Jurkat, Clone E6-1 (cell line): ENCODE data around the gene MMS19. TPM values are rescaled to one million over a fixed set of nuclear protein-coding genes. Genes with fewer than 3 reads are reported as not detected.

Experiments used
- DNase-seq: peaks from one replicate; pipeline ENCODE4 v3.0.0-alpha.2; 2011; ENCODE audit warnings: low read depth, low spot score
- H3K4me3 ChIP-seq: 2 replicates; pipeline ENCODE4 v1.5.1; 2011; ENCODE audit warnings: mild to moderate bottlenecking, low read length, control low read depth, moderate library complexity
- polyA plus RNA-seq: library from polyadenylated mRNA; unstranded; fragments of >200 nt; gene quantifications from one replicate; pipeline ENCODE4 v1.2.1, GENCODE V29; 2012; ENCODE audit warnings: missing spikeins; ENCODE audit not compliant: insufficient read length, insufficient read depth

Gene MMS19
- polyA plus RNA-seq: 82.2 TPM

DNA sequence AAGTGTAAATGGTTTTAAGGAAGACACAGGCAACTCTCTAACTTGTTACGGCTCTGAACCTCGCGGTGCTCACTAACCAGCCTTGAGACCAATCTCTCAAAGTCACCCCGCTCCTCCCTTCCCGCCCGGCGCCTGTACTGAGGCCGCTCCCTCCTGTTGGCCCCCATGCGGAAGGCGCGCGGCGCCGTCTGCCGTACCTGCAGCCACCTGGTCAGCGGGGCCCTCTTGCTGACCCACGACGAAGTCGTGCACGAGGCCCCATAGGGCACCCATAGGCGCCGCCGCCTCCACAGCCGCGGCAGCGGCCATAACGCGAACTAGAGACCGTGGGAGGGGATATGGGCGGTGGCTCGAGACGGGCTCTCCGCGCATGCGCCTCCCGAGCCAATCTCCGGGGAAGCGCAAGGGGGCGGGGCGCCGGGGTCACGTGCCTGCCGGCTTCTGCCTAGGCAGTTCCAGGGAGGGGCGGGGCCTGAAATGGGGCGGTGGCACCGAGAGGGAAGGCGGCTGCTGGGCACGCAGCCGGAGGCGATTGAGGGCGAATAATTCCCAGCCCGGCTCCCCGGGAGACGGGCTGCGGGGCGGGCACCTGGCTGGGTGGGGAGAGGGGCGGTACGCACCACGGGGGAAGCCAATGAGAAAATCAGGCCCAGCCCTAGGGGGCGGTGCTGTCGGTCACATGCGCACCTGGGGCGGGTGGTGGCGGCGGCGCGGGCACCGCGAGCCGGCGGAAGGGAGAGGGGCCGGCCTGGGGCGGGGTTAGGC lies at the start of gene MMS19:
MMS19 (minus strand) TSS at position 347 of the 765 bp plus-strand sequence; CDS start at position 309, 38 bp downstream.
- peak within 1 kb of the TSS; percentile 100 for H3K4me3 ChIP-seq
- peak; percentile 90 for DNase-seq

DNA sequence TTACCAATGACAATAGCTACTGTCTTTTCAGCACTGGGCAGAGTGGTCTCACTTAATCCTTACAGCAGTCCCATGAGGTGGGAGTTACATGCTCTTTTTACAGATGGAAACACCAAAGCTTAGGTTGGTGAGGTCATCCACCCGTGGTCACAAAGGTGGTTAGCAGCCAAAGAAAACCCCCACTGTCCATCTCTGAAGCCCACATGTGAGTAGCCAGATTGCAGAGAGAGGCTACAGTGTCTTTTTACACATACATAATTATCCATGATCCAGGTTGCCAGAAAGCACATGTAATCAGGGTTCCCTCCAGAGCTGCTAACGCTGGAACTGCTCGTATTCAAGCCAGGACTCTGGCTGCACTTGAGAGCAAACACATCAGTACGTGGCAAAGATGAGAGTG lies 49.7 kb upstream of the MMS19 start:
- H3K4me3 ChIP-seq: no peak overlapping the region
- DNase-seq: no peak

DNA sequence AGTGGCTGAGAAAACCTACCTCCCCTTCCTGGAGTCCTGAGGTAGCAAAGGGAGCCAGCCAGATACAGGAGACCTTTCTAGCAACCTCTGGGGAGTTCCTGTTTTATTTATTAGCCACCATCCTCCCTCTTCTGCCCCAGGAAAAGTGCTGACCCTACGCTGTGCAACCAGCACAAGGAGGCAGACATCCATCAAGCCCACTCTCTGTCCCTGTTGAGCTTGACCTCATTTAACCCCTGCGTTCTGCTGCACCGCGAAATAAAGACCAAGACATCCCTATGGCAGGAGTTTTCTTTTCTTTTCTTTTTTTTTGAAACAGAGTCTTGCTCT lies 49.0 kb upstream of the MMS19 start:
- no peak for DNase-seq
- H3K4me3 ChIP-seq: no peak overlapping the region

- no peak for DNase-seq
- no peak overlapping the region for H3K4me3 ChIP-seq
Measured at GRCh38 chr10:97546456-97547270, 48.4 kb upstream of the MMS19 start.

DNA sequence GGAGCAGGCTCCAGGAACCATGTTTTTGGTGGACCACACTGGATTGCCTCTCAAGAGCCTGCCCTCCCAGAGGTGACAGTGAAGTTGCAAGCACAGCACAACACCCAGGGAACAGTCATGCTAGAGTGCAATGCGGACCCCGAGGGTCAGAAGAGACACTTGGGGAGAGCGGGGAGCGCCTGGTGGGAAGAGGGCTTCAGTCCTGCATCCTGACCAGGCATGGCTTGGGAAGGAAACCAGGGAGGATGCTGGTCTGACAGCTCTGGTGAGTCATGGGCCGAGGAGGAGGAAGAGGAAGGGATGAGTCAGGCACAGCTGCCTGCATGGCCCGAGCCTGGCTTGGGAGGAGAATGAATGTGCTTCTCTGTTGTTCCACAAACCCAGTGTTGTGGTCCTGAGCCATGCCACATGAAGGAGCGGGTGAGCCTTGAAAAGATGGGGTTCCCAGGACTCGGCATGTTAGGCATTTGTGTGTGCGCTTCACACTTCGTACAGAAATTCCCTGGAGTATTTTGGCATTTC lies 44.9 kb upstream of the MMS19 start:
- no peak for DNase-seq
- H3K4me3 ChIP-seq: no peak overlapping the region

DNA sequence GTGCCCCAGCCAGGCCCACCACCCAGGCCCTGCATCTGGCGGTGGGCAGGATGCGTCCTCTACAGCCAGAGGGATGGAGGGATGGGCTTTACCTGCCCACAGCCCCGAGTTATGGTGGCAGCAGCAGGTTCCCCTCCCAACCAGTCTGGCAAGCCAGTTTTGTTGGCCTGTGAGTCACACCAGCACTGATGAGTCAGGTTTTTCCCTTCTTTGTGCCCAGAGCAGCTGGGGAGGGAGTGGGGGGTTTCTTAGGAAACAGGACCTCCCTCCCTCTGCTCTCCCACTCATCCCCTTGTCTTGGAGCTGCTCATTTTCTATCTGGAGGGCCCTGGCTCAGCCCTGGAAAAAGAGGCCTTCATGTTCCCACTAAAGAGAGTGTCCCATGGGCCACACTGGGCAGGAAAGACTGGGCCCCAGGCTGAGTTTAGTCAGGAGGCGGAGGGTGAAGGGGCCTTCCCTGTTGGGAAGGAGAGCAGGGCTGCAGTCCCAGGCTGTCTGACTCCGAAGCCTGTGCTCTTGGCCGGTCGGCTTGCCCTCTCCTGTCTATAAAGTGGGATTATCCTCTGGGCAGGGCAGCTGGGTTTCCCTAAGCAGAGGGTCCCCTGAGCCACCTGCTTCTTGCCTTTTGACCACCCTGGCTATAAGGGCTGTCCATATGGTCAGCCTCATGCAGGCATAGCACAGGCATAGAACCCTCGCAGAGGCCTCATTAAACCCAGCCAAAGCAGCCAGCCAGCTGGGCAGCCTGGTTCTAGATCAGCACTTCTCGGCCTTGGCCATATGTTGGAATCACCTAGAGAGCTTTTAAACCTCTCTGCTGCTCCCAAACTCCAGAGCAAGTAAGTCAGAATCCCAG lies 44.2 kb upstream of the MMS19 start:
- no peak for DNase-seq
- H3K4me3 ChIP-seq: no peak overlapping the region

DNA sequence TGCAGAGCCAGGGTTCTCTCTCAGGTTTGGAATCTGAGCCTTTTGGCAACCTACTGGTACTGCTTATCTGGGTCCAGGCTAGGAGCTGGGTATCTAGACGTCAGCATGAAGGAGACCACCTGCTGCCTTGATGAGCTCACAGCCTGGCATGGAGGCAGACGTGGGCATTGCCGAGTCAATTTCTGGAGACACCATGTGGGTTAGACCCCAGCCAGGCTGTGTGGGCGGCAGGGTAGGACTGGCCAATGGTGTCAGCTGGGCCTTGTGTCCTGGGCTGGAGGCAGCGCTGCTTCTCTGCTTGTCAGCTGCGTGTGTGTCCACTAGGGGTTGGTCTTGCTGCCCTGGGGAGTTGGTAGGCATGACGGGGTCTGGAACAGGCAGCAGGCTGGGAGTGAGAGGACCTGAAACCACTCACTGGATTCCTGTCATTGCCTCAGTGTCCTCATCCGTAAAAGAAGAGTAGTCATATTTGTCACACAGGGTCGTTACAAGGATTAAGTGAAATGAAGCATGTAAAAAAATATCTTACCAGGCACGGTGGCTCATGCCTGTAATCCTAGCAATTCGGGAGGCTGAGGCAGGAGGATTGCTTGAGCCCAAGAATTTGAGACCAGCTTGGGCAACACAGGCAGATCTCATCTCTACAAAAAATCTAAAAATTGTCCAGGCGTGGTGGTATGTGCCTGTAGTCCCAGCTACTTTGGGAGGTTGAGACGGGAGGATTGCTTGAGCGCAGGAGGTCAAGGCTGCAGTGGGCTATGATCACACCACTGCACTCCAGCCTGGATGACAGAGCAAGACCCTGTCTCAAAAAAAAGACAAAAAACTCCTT lies 42.7 kb upstream of the MMS19 start:
- no peak for DNase-seq
- no peak overlapping the region for H3K4me3 ChIP-seq

DNA sequence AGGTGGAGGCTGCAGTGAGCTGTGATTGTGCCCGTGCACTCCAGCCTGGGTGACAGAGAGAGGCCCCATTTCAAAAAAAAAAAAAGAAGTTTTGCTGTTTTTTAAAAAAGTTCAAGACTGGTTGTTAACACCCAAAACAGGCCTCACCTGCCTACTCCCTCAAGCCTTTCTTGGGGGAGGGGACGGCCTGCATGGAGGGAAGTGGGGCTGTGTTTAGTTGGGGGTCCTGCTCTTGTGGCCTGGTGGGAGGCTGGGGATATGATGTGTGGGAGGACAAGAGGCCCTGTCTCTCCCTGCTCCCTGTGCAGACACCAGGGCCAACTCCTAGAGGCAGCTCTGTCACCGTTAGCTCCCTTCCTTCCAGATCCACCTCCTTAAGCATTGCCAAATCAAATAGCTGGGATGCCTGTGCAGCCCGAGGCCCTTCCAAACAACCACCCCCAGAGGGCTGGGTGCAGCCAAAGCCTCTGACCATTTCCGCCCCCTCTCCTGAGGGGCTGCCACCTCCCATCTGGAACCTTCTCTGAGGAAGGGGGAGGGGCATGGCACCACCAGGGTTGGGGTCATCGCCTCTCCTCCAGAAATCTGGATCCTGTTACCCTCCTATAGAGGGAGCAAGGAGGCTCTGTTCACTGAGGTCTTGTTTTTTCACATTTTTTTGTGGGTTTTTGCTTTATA lies 41.4 kb upstream of the MMS19 start:
- no peak for DNase-seq
- no peak overlapping the region for H3K4me3 ChIP-seq

- no peak overlapping the region for H3K4me3 ChIP-seq
- DNase-seq: no peak
Measured at GRCh38 chr10:97538839-97539238, 40.6 kb upstream of the MMS19 start.

GRCh38 chr10:97538411-97538810 lies 40.2 kb upstream of the MMS19 start:
- no peak for DNase-seq
- no peak overlapping the region for H3K4me3 ChIP-seq

GRCh38 chr10:97537186-97537869 lies 39.1 kb upstream of the MMS19 start:
- H3K4me3 ChIP-seq: no peak overlapping the region
- no peak for DNase-seq

- H3K4me3 ChIP-seq: no peak overlapping the region
- DNase-seq: no peak
Measured at GRCh38 chr10:97534746-97535367, 36.6 kb upstream of the MMS19 start.

DNA sequence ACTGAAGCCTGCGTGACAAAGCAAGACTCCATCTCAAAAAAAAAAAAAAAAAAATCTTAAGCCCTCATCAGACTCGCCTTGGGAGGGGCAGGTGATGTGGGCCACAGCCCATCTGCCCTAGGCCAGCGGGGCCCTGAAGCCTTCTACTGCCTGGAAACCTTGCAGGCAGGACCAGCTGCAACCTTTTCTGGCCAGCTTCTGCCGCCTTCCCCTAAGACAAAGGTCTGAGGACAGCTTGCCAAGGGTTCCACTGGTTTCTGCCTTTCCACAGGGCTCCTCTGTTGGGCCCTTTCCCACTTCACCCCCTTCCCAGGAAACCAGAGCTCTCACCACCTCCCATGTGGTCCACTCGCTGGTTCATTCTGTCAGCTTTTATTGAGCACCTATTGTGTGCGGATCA lies 35.7 kb upstream of the MMS19 start:
- DNase-seq: no peak
- no peak overlapping the region for H3K4me3 ChIP-seq

- no peak for DNase-seq
- H3K4me3 ChIP-seq: no peak overlapping the region
Measured at GRCh38 chr10:97532935-97533671, 34.9 kb upstream of the MMS19 start.

DNA sequence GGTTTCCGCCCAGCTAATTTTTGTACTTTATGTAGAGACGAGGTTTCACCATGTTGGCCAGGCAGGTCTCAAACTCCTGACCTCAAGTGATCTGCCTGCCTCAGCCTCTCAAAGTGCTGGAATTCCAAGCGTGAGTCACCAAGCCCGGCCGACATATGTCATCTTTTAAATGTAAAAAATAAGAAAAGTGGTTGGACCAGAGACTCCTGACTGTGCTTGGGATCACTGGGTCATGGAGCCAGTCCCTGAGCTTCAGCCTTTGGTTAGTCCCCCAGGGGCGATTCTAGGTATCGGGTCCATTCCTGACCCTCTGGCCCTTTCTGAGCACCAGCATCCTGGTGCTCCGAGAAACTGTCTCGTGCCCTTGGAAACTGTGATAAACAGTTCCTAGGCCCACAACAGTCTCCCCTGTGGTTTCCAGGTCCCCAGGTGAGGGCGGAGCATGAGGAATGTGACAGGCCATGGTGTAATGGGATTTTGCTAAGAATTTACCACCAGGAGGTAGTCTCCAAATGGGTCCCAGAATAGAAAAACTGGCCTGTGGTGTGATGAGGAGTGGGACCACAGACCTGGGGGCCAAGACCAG lies 33.3 kb upstream of the MMS19 start:
- no peak for DNase-seq
- no peak overlapping the region for H3K4me3 ChIP-seq
